Type B pancreatic cell (in vitro differentiated cells): ENCODE data around the gene OXER1. TPM values are rescaled to one million over a fixed set of nuclear protein-coding genes. Genes with fewer than 3 reads are reported as not detected.

Source experiments
- DNase-seq: peaks from one replicate; pipeline ENCODE4 v3.0.0; 2021; ENCODE audit warnings: mixed read lengths; ENCODE audit not compliant: unreplicated experiment; ENCODE audit errors: extremely low spot score
- H3K27ac Mint-ChIP-seq: 2 replicates; pipeline ENCODE4 v1.8.0; 2021; ENCODE audit warnings: mild to moderate bottlenecking, mixed read lengths
- H3K27me3 Mint-ChIP-seq: 2 replicates; pipeline ENCODE4 v1.8.0; 2021; ENCODE audit warnings: mixed read lengths
- H3K36me3 Mint-ChIP-seq: 2 replicates; pipeline ENCODE4 v1.8.0; 2021; ENCODE audit warnings: mixed read lengths
- H3K4me1 Mint-ChIP-seq: one replicate; pipeline ENCODE4 v1.8.0; 2021; ENCODE audit warnings: mixed read lengths; ENCODE audit not compliant: unreplicated experiment
- H3K4me3 Mint-ChIP-seq: 2 replicates; pipeline ENCODE4 v1.8.0; 2021; ENCODE audit warnings: mild to moderate bottlenecking, mixed read lengths
- H3K9me3 Mint-ChIP-seq: 2 replicates; pipeline ENCODE4 v1.8.0; 2021; ENCODE audit warnings: mixed read lengths
- total RNA-seq: library from RNA; stranded (reverse); gene quantifications from 2 replicates; pipeline ENCODE4 v1.2.1, GENCODE V29; 2021; ENCODE audit warnings: low replicate concordance
- TF ChIP-seq, protein P1 (sequence below): fragments of 200-600 bp; sonication (generic); conservative IDR thresholded peaks from 2 replicates; pipeline ENCODE4 v1.5.0; 2021; ENCODE audit warnings: antibody characterized with exemption, mild to moderate bottlenecking

The OXER1 gene
- total RNA-seq, 1 donor from 2014 or later: 2.8 TPM

DNA sequence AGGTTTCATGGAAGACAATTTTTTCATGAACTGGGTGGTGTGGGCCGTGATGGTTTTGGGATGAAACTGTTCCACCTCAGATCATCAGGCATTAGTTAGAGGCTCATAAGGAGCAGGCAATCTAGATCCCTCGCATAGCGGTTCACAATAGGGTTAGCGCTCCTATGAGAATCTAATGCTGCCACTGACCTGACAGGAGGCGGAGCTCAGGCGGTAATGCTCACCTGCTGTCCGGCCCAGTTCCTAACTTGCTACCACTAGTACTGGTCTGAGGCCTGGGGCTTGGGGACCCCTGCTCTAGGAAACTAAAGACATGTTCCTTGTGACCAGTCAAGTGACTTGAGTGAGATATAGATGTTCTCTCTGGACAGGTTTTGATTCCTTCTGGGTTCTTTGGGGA lies 49.2 kb downstream of the OXER1 start:
- Mint-ChIP-seq H3K9me3 (no peaks in the 10 kb centered on the region), H3K4me3 (no peak overlapping the region), H3K4me1 (no peaks in the 10 kb centered on the region), H3K27ac (no peak overlapping the region), H3K27me3 (no peaks in the 10 kb centered on the region), H3K36me3 (no peaks in the 10 kb centered on the region)
- TF ChIP-seq, protein P1, sequence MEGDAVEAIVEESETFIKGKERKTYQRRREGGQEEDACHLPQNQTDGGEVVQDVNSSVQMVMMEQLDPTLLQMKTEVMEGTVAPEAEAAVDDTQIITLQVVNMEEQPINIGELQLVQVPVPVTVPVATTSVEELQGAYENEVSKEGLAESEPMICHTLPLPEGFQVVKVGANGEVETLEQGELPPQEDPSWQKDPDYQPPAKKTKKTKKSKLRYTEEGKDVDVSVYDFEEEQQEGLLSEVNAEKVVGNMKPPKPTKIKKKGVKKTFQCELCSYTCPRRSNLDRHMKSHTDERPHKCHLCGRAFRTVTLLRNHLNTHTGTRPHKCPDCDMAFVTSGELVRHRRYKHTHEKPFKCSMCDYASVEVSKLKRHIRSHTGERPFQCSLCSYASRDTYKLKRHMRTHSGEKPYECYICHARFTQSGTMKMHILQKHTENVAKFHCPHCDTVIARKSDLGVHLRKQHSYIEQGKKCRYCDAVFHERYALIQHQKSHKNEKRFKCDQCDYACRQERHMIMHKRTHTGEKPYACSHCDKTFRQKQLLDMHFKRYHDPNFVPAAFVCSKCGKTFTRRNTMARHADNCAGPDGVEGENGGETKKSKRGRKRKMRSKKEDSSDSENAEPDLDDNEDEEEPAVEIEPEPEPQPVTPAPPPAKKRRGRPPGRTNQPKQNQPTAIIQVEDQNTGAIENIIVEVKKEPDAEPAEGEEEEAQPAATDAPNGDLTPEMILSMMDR: no peak
- DNase-seq: no peak

DNA sequence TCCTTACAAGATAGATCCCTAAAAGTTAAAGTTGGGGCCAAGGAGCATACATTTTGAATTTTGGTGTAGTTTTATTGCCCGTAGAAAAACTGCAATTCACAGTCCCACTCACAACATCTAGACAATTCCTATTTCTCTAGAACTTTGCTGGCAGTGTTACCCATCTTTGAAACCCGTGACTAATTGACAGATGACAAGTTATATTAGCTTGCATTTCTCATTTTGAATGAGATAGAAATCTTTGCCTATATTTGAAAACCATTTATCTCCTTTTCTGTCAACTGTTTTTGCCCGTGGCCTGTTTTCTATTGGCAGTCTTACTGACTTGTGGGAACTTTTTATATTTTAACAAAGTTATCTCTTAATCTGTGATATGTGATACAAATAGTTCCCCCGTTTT lies 50.0 kb downstream of the OXER1 start:
- TF ChIP-seq, protein P1: no peak
- DNase-seq: no peak
- Mint-ChIP-seq H3K4me3 (no peak overlapping the region), H3K4me1 (no peaks in the 10 kb centered on the region), H3K27ac (no peak overlapping the region), H3K36me3 (peaks cover 3% of the 10 kb centered on the region), H3K9me3 (no peaks in the 10 kb centered on the region), H3K27me3 (no peaks in the 10 kb centered on the region)

DNA sequence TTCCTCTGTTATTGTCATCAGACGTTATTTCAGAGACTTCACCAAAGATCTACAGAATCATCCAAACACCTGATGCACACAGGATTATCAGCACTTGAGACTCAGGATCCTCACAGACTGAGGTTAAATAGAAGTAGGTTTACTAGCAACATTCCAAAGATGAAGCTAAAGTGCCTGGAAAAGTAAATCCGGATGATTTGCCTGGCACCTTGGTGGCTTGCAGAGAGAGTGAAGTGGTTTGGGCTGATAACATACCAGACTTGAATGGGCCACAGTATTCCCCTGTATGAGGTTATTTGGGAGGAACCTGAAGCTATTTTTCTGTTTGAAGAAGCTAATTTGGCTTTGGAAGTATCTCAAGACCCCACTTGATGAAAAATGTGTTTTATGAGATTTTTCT lies 51.0 kb downstream of the OXER1 start:
- Mint-ChIP-seq H3K4me3 (no peak overlapping the region), H3K27ac (no peak overlapping the region), H3K9me3 (no peaks in the 10 kb centered on the region), H3K27me3 (no peaks in the 10 kb centered on the region), H3K4me1 (no peaks in the 10 kb centered on the region), H3K36me3 (peaks cover 9% of the 10 kb centered on the region)
- no peak for DNase-seq
- TF ChIP-seq, protein P1: no peak

Other genes starting within 250 kb of the OXER1 start
- 49.4 and 59.7 TPM in 2 replicates for gene MTA3, start 195.5 kb downstream of the OXER1 start, total RNA-seq
- gene HAAO, start 28.4 kb upstream of the OXER1 start, total RNA-seq: 9.4 and 10.0 TPM in 2 replicates